ENCODE measurements around the gene MUC20. TPM values are rescaled to one million over a fixed set of nuclear protein-coding genes. Genes with fewer than 3 reads are reported as not detected.

MUC20 gene
- polyA plus RNA-seq, 1 experiment, result 0.48 TPM

- ChIA-PET POLR2A (no interaction called here), CTCF (interaction anchor here (1.4 kb wide), 1 partner anchor 9 kb away, joined by 4 read pairs; no protein-coding TSS in a partner anchor)
- H3K4me3 ChIP-seq (ENCODE audit: low read depth, low read length), result no peak overlapping the region
- no peak for DNase-seq (ENCODE audit: low read depth)
- H3K36me3 ChIP-seq (ENCODE audit: control insufficient read depth, insufficient read depth, low read length), result no peaks in the 10 kb centered on the region
- TF ChIP-seq CTCF (IDR thresholded peaks at IDR 0.05; ENCODE audit: insufficient read depth, low read depth, low read length), result no peak
- H3K27me3 ChIP-seq (ENCODE audit: control insufficient read depth, insufficient read depth, low read length), result peaks cover 16% of the 10 kb centered on the region
Observed at GRCh38 chr3:195754906-195755305, 34.1 kb downstream of the MUC20 start.

- no peak for DNase-seq (ENCODE audit: low read depth)
- Histone ChIP-seq H3K27me3 (ENCODE audit: control insufficient read depth, insufficient read depth, low read length) (peaks cover 16% of the 10 kb centered on the region), H3K36me3 (ENCODE audit: control insufficient read depth, insufficient read depth, low read length) (no peaks in the 10 kb centered on the region), H3K4me3 (ENCODE audit: low read depth, low read length) (no peak overlapping the region)
- no peak for TF ChIP-seq CTCF (IDR thresholded peaks at IDR 0.05; ENCODE audit: insufficient read depth, low read depth, low read length)
- ChIA-PET POLR2A (no interaction called here), CTCF (interaction anchor here (1.4 kb wide), 1 partner anchor 9 kb away, joined by 4 read pairs; no protein-coding TSS in a partner anchor)
Observed at GRCh38 chr3:195755391-195755790, 34.6 kb downstream of the MUC20 start.

- ChIA-PET CTCF (interaction anchor here (1.4 kb wide), 1 partner anchor 8 kb away, joined by 4 read pairs; no protein-coding TSS in a partner anchor), POLR2A (no interaction called here)
- Histone ChIP-seq H3K36me3 (ENCODE audit: control insufficient read depth, insufficient read depth, low read length) (no peaks in the 10 kb centered on the region), H3K27me3 (ENCODE audit: control insufficient read depth, insufficient read depth, low read length) (peaks cover 19% of the 10 kb centered on the region), H3K4me3 (ENCODE audit: low read depth, low read length) (no peak overlapping the region)
- no peak for DNase-seq (ENCODE audit: low read depth)
- TF ChIP-seq CTCF (IDR thresholded peaks at IDR 0.05; ENCODE audit: insufficient read depth, low read depth, low read length), result no peak
Observed at GRCh38 chr3:195755791-195756676, 35.3 kb downstream of the MUC20 start.

- no peak for TF ChIP-seq CTCF (IDR thresholded peaks at IDR 0.05; ENCODE audit: insufficient read depth, low read depth, low read length)
- H3K4me3 ChIP-seq (ENCODE audit: low read depth, low read length), result no peak overlapping the region
- peaks cover 22% of the 10 kb centered on the region for H3K27me3 ChIP-seq (ENCODE audit: control insufficient read depth, insufficient read depth, low read length)
- CTCF ChIA-PET, result no interaction called here
- DNase-seq (ENCODE audit: low read depth), result no peak
- POLR2A ChIA-PET, result no interaction called here
- no peaks in the 10 kb centered on the region for H3K36me3 ChIP-seq (ENCODE audit: control insufficient read depth, insufficient read depth, low read length)
Observed at GRCh38 chr3:195757438-195757770, 36.6 kb downstream of the MUC20 start.

- Histone ChIP-seq H3K4me3 (ENCODE audit: low read depth, low read length) (no peak overlapping the region), H3K27me3 (ENCODE audit: control insufficient read depth, insufficient read depth, low read length) (peaks cover 22% of the 10 kb centered on the region), H3K36me3 (ENCODE audit: control insufficient read depth, insufficient read depth, low read length) (no peaks in the 10 kb centered on the region)
- no peak for DNase-seq (ENCODE audit: low read depth)
- ChIA-PET POLR2A (no interaction called here), CTCF (no interaction called here)
- no peak for TF ChIP-seq CTCF (IDR thresholded peaks at IDR 0.05; ENCODE audit: insufficient read depth, low read depth, low read length)
Observed at GRCh38 chr3:195757827-195758226, 37.0 kb downstream of the MUC20 start.

Measured in BJ (cell line).